RWPE2 (cell line): Measurements from ENCODE around the gene PHKG2.

Source experiments
- ATAC-seq: fragments of 200-7000 bp; cut with Tn5 transposase; 3 replicates; pipeline ENCODE4 v1.9.1; 2021; ENCODE audit warnings: low read depth
- DNase-seq: peaks from one replicate; pipeline ENCODE4 v3.0.0-alpha.2; 2020; ENCODE audit warnings: low spot score
- H3K27ac ChIP-seq: fragments of 450-650 bp; 2 replicates; pipeline ENCODE4 v1.5.1; 2017; ENCODE audit warnings: mild to moderate bottlenecking; ENCODE audit not compliant: poor library complexity, severe bottlenecking
- H3K27me3 ChIP-seq: fragments of 250-450 bp; sonication (Bioruptor Pico); 2 replicates; pipeline ENCODE4 v1.5.1; 2021; ENCODE audit warnings: mild to moderate bottlenecking, moderate library complexity; ENCODE audit not compliant: insufficient read depth, poor library complexity, severe bottlenecking
- H3K36me3 ChIP-seq: fragments of 250-450 bp; sonication (Bioruptor Pico); 2 replicates; pipeline ENCODE4 v1.5.1; 2020; ENCODE audit warnings: low read depth, mild to moderate bottlenecking, moderate library complexity
- H3K4me1 ChIP-seq: fragments of 250-450 bp; sonication (Bioruptor Pico); 2 replicates; pipeline ENCODE4 v1.5.1; 2021; ENCODE audit warnings: mild to moderate bottlenecking, moderate library complexity; ENCODE audit not compliant: insufficient read depth, poor library complexity, severe bottlenecking
- H3K4me3 ChIP-seq: fragments of 250-450 bp; sonication (Bioruptor Pico); 2 replicates; pipeline ENCODE4 v1.5.1; 2021; ENCODE audit warnings: mild to moderate bottlenecking, moderate library complexity; ENCODE audit not compliant: severe bottlenecking
- H3K9me3 ChIP-seq: fragments of 250-450 bp; sonication (Bioruptor Pico); 2 replicates; pipeline ENCODE4 v1.5.1; 2021; ENCODE audit warnings: mild to moderate bottlenecking, moderate library complexity; ENCODE audit not compliant: severe bottlenecking
- CTCF ChIP-seq: fragments of 450-650 bp; IDR thresholded peaks from one replicate; pipeline ENCODE4 v1.5.1; 2017; ENCODE audit warnings: mild to moderate bottlenecking, moderate library complexity; ENCODE audit not compliant: poor library complexity, severe bottlenecking

PHKG2 gene

GRCh38 chr16:30736995-30737793 lies 11.0 kb upstream of the PHKG2 start:
- Histone ChIP-seq H3K4me3 (no peak overlapping the region), H3K27ac (no peak overlapping the region), H3K36me3 (peaks cover 67% of the 10 kb centered on the region), H3K9me3 (no peaks in the 10 kb centered on the region), H3K4me1 (peaks cover 14% of the 10 kb centered on the region), H3K27me3 (no peaks in the 10 kb centered on the region)
- TF ChIP-seq CTCF: no peak
- DNase-seq (no peak), ATAC-seq (no peak)

- ATAC-seq (no peak), DNase-seq (no peak)
- H3K36me3 ChIP-seq: peaks cover 68% of the 10 kb centered on the region
- H3K27me3 ChIP-seq: no peaks in the 10 kb centered on the region
- H3K9me3 ChIP-seq: no peaks in the 10 kb centered on the region
- no peak overlapping the region for H3K27ac ChIP-seq
- no peak for TF ChIP-seq CTCF
- H3K4me1 ChIP-seq: peaks cover 16% of the 10 kb centered on the region
- no peak overlapping the region for H3K4me3 ChIP-seq
Observed at GRCh38 chr16:30737794-30738648, 10.2 kb upstream of the PHKG2 start.

- H3K36me3 ChIP-seq: peaks cover 67% of the 10 kb centered on the region
- peaks cover 16% of the 10 kb centered on the region for H3K4me1 ChIP-seq
- H3K9me3 ChIP-seq: no peaks in the 10 kb centered on the region
- TF ChIP-seq CTCF: no peak
- no peak for DNase-seq
- H3K27ac ChIP-seq: peak overlapping the region; percentile 97
- no peak for ATAC-seq
- no peaks in the 10 kb centered on the region for H3K27me3 ChIP-seq
- H3K4me3 ChIP-seq: no peak overlapping the region
Observed at GRCh38 chr16:30738984-30739951, 9.0 kb upstream of the PHKG2 start.

GRCh38 chr16:30740364-30741251 lies 7.6 kb upstream of the PHKG2 start:
- ATAC-seq (peak; percentile 76), DNase-seq (peak; percentile 97)
- peaks cover 16% of the 10 kb centered on the region for H3K4me1 ChIP-seq
- peaks cover 66% of the 10 kb centered on the region for H3K36me3 ChIP-seq
- peak overlapping the region; percentile 41 for H3K4me3 ChIP-seq
- peak overlapping the region; percentile 97 for H3K27ac ChIP-seq
- no peaks in the 10 kb centered on the region for H3K27me3 ChIP-seq
- no peaks in the 10 kb centered on the region for H3K9me3 ChIP-seq
- TF ChIP-seq CTCF: no peak
